Fibroblast of lung (primary cell): ENCODE measurements around the gene MSMO1. TPM values are rescaled to one million over a fixed set of nuclear protein-coding genes. Genes with fewer than 3 reads are reported as not detected.

Experiments
- DNase-seq, 2 donors: peaks; one replicate each; pipeline versions ENCODE4 v3.0.0 to v3.0.0-alpha.2; 2010; ENCODE audit warnings: low read depth in 2 of 2
- H2AFZ ChIP-seq: 2 replicates; pipeline ENCODE4 v1.5.1; 2012; ENCODE audit warnings: low read length, control low read depth, inconsistent platforms
- H3K27ac ChIP-seq: 2 replicates; pipeline ENCODE4 v1.5.1; 2011; ENCODE audit warnings: low read length, control low read depth; ENCODE audit not compliant: insufficient read depth
- H3K27me3 ChIP-seq: 2 replicates; pipeline ENCODE4 v1.5.1; 2011; ENCODE audit warnings: mild to moderate bottlenecking, low read length; ENCODE audit not compliant: control insufficient read depth, insufficient read depth
- H3K36me3 ChIP-seq: 2 replicates; pipeline ENCODE4 v1.5.1; 2011; ENCODE audit warnings: low read length; ENCODE audit not compliant: control insufficient read depth, insufficient read depth
- H3K4me1 ChIP-seq: 2 replicates; pipeline ENCODE4 v1.5.1; 2011; ENCODE audit warnings: low read length; ENCODE audit not compliant: control insufficient read depth, insufficient read depth; ENCODE audit errors: extremely low read depth
- H3K4me2 ChIP-seq: 2 replicates; pipeline ENCODE4 v1.5.1; 2011; ENCODE audit warnings: low read length, control low read depth; ENCODE audit not compliant: insufficient read depth; ENCODE audit errors: extremely low read depth
- H3K4me3 ChIP-seq, 4 experiments: fragments of 200-600 bp in 1 of 4; sonication (generic) in 1 of 4; replicated peaks in 1 of 4; 2 replicates each; pipeline ENCODE4 v1.5.1; 2011 to 2016; ENCODE audit warnings: low read length in 4 of 4, low read depth in 3 of 4, mild to moderate bottlenecking in 3 of 4, control low read depth in 2 of 4, inconsistent platforms in 1 of 4, mixed read lengths in 1 of 4; ENCODE audit not compliant: insufficient read depth in 1 of 4; ENCODE audit errors: control extremely low read depth in 1 of 4
- H3K79me2 ChIP-seq: 2 replicates; pipeline ENCODE4 v1.5.1; 2012; ENCODE audit warnings: mild to moderate bottlenecking, low read length, inconsistent platforms; ENCODE audit not compliant: control insufficient read depth, insufficient read depth
- H3K9ac ChIP-seq: 2 replicates; pipeline ENCODE4 v1.5.1; 2011; ENCODE audit warnings: mild to moderate bottlenecking, low read length, control low read depth; ENCODE audit not compliant: insufficient read depth
- H3K9me3 ChIP-seq: 2 replicates; pipeline ENCODE4 v1.5.1; 2012; ENCODE audit warnings: low read depth, low read length; ENCODE audit not compliant: control insufficient read depth, insufficient read depth
- H4K20me1 ChIP-seq: 2 replicates; pipeline ENCODE4 v1.5.1; 2011; ENCODE audit warnings: low read length; ENCODE audit not compliant: control insufficient read depth, insufficient read depth; ENCODE audit errors: extremely low read depth
- EZH2 ChIP-seq: IDR thresholded peaks from 2 replicates; pipeline ENCODE4 v1.5.1; 2012; ENCODE audit warnings: low read length, control low read depth, mild to moderate bottlenecking; ENCODE audit errors: missing control alignments
- polyA plus RNA-seq, 2 donors: library from polyadenylated mRNA; depleted of rRNA in 1 of 2; stranded (reverse) in 1 of 2; unstranded in 1 of 2; fragments of >200 nt; gene quantifications; 2 replicates each; pipeline ENCODE4 v1.2.1, GENCODE V29; 2011 to 2012; ENCODE audit warnings: missing spikeins in 1 of 2
- total RNA-seq: library from RNA; depleted of rRNA; stranded (reverse); fragments of >200 nt; gene quantifications from 2 replicates; pipeline ENCODE4 v1.2.1, GENCODE V29; 2014
- TF ChIP-seq, protein P1 (sequence below), 2 donors: IDR thresholded peaks in 1 of 2; conservative IDR thresholded peaks in 1 of 2; 1 replicate in 1 of 2; 2 replicates in 1 of 2; pipeline ENCODE4 v1.5.1; 2011 to 2012; ENCODE audit warnings: low read length in 2 of 2, control low read depth in 1 of 2, inconsistent platforms in 1 of 2, low read depth in 1 of 2, mild to moderate bottlenecking in 1 of 2

Gene MSMO1
- total and polyA plus RNA-seq, 2 donors (not counting 1 experiment from before 2014, with no cell fraction given): 328 to 743 TPM

GRCh38 chr4:165384186-165384585 is 56.7 kb downstream of the MSMO1 start:
- Histone ChIP-seq H3K4me1 (no peaks in the 10 kb centered on the region), H2AFZ (no peak overlapping the region), H4K20me1 (no peaks in the 10 kb centered on the region), H3K27me3 (no peaks in the 10 kb centered on the region), H3K9ac (no peak overlapping the region), H3K4me3 (no peak overlapping the region), H3K36me3 (no peaks in the 10 kb centered on the region), H3K27ac (no peak overlapping the region), H3K79me2 (no peaks in the 10 kb centered on the region), H3K4me2 (no peak overlapping the region), H3K9me3 (no peaks in the 10 kb centered on the region)
- TF ChIP-seq, protein P1, sequence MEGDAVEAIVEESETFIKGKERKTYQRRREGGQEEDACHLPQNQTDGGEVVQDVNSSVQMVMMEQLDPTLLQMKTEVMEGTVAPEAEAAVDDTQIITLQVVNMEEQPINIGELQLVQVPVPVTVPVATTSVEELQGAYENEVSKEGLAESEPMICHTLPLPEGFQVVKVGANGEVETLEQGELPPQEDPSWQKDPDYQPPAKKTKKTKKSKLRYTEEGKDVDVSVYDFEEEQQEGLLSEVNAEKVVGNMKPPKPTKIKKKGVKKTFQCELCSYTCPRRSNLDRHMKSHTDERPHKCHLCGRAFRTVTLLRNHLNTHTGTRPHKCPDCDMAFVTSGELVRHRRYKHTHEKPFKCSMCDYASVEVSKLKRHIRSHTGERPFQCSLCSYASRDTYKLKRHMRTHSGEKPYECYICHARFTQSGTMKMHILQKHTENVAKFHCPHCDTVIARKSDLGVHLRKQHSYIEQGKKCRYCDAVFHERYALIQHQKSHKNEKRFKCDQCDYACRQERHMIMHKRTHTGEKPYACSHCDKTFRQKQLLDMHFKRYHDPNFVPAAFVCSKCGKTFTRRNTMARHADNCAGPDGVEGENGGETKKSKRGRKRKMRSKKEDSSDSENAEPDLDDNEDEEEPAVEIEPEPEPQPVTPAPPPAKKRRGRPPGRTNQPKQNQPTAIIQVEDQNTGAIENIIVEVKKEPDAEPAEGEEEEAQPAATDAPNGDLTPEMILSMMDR (conservative IDR thresholded peaks at IDR 0.05 in 1 of 2, IDR thresholded peaks at IDR 0.05 in 1 of 2; ENCODE audit: low read depth in 1 of 2, low read length in 2 of 2): no peak
- no peak for TF ChIP-seq EZH2
- DNase-seq: no peak

GRCh38 chr4:165384598-165384997 is 57.1 kb downstream of the MSMO1 start:
- H3K4me3 ChIP-seq: no peak overlapping the region
- no peaks in the 10 kb centered on the region for H3K27me3 ChIP-seq
- peak; percentile 56 to 64 for DNase-seq
- H3K9ac ChIP-seq: no peak overlapping the region
- H3K36me3 ChIP-seq: no peaks in the 10 kb centered on the region
- no peak overlapping the region for H3K4me2 ChIP-seq
- no peaks in the 10 kb centered on the region for H3K79me2 ChIP-seq
- no peak for TF ChIP-seq EZH2
- TF ChIP-seq, protein P1 (conservative IDR thresholded peaks at IDR 0.05 in 1 of 2, IDR thresholded peaks at IDR 0.05 in 1 of 2; ENCODE audit: low read depth in 1 of 2, low read length in 2 of 2): no peak
- H3K9me3 ChIP-seq: no peaks in the 10 kb centered on the region
- no peak overlapping the region for H2AFZ ChIP-seq
- no peaks in the 10 kb centered on the region for H4K20me1 ChIP-seq
- no peaks in the 10 kb centered on the region for H3K4me1 ChIP-seq
- no peak overlapping the region for H3K27ac ChIP-seq

GRCh38 chr4:165385126-165385525 is 57.7 kb downstream of the MSMO1 start:
- Histone ChIP-seq H3K9me3 (no peaks in the 10 kb centered on the region), H4K20me1 (no peaks in the 10 kb centered on the region), H2AFZ (no peak overlapping the region), H3K27ac (no peak overlapping the region), H3K36me3 (no peaks in the 10 kb centered on the region), H3K4me1 (no peaks in the 10 kb centered on the region), H3K27me3 (no peaks in the 10 kb centered on the region), H3K4me2 (no peak overlapping the region), H3K4me3 (no peak overlapping the region), H3K79me2 (no peaks in the 10 kb centered on the region), H3K9ac (no peak overlapping the region)
- DNase-seq: no peak
- TF ChIP-seq, protein P1 (conservative IDR thresholded peaks at IDR 0.05 in 1 of 2, IDR thresholded peaks at IDR 0.05 in 1 of 2; ENCODE audit: low read depth in 1 of 2, low read length in 2 of 2): no peak
- no peak for TF ChIP-seq EZH2
